ENCODE data around the gene FGF5. TPM values are rescaled to one million over a fixed set of nuclear protein-coding genes. Genes with fewer than 3 reads are reported as not detected.
A peak's percentile ranks its signal among the peaks of the same experiment; 100 is the strongest.

FGF5 gene
- total RNA-seq, 1 donor from 2014 or later = 5.8 TPM

DNA sequence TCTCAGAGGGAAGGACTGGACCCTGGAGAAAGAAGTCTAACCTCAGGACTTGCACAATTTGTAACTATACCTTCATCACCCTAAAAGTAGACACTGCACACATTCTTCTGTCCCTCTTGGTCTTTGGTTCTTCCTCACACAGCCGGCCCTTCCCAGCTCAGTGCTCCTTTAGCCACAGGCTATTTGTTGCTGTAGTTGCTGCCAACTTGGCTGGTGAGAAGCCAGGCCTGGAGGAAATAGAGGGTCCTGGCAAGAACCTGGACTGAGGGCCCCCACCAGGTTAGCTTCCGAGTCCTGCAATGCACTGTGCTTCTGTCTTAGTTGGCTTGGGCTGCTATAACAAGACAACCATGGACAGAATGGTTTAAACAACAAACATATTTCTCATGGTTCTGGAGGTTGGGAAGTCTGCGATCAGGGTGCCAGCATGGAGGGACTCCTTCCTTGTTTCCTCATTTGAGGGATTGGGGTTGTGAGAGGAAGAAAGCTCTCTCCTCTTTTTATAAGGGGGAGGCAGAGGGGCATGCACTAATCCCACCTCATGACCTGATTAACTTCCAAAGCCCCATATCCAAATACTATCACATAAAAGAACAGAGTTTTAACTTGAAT is 4.4 kb upstream of the FGF5 start:
- no peak for DNase-seq (ENCODE audit: low read depth)
- TF ChIP-seq CTCF (conservative IDR thresholded peaks at IDR 0.05; ENCODE audit: low read depth, low read length) = no peak
- H3K4me3 ChIP-seq (ENCODE audit: low read depth, low read length) = no peak overlapping the region

DNA sequence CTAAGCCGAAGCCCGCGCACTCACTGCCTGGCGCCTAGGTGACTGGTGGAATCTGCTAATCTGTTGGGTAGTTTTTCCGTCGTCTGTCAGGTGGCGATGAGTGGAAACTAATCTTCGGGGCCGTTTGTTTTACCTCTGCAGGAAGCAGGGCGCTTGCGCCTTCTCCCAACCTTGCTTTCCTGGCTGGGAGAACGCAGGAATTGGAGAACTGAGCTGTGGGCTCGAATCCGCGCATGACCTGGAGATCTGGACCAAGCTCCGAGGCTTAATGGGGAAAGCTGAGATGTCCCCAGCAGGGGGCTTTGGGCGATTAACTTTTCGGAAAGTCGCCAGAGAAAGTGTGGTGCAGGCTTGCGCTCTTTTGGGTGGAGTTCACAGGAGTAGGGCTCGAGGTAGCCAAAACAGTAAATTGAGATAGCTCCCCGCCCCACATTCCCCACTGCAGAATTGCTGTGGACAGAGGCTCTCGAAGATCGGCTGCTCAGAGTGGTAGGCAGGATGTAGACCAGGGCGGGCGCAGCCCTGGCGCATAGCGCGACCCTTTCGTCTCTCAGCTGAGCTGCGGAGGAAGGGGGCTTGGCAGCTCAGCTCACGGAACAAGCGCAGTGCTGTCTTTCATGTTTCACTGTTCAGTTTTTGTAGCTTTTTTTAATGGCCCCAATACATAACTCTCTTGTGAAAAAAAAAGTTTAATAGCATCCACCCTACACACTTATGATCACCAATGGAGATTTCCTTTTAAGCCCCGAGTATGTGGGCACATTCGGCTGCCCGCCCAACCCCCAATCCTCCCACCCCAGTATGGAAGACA is 2.7 kb upstream of the FGF5 start:
- DNase-seq (ENCODE audit: low read depth) = no peak
- TF ChIP-seq CTCF (conservative IDR thresholded peaks at IDR 0.05; ENCODE audit: low read depth, low read length) = no peak
- no peak overlapping the region for H3K4me3 ChIP-seq (ENCODE audit: low read depth, low read length)

GRCh38 chr4:80264352-80264647 is 2.2 kb upstream of the FGF5 start:
- DNase-seq (ENCODE audit: low read depth) = no peak
- TF ChIP-seq CTCF (conservative IDR thresholded peaks at IDR 0.05; ENCODE audit: low read depth, low read length) = no peak
- no peak overlapping the region for H3K4me3 ChIP-seq (ENCODE audit: low read depth, low read length)

- no peak for DNase-seq (ENCODE audit: low read depth)
- H3K4me3 ChIP-seq (ENCODE audit: low read depth, low read length) = peak overlapping the region; percentile 80
- no peak for TF ChIP-seq CTCF (conservative IDR thresholded peaks at IDR 0.05; ENCODE audit: low read depth, low read length)
These were observed 1.6 kb upstream of the FGF5 start for GRCh38 chr4:80264825-80265224.

- DNase-seq (ENCODE audit: low read depth) = peak; percentile 66
- TF ChIP-seq CTCF (conservative IDR thresholded peaks at IDR 0.05; ENCODE audit: low read depth, low read length) = no peak
These were observed 752 bp upstream of the FGF5 start for GRCh38 chr4:80265571-80266252.

DNA sequence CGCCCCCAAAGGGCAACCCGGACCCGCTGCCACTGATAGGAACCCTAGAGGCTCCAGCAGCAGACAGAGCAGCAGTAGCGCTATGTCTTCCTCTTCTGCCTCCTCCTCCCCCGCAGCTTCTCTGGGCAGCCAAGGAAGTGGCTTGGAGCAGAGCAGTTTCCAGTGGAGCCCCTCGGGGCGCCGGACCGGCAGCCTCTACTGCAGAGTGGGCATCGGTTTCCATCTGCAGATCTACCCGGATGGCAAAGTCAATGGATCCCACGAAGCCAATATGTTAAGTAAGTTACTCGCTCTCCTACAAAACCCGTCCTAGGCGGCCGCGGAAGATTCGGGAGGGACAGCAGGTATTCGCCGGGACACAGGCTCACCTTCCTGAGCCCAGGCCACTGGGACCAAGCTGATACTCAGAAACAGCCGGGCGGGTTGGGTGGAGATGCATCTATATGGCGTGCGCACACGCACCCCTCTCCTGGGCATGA is 477 bp downstream of the FGF5 start:
- TF ChIP-seq CTCF (conservative IDR thresholded peaks at IDR 0.05; ENCODE audit: low read depth, low read length) = no peak
- H3K4me3 ChIP-seq (ENCODE audit: low read depth, low read length) = peak overlapping the region; percentile 80
- DNase-seq (ENCODE audit: low read depth) = no peak

More at GRCh38 chr4:80265571-80266252, 752 bp upstream of the FGF5 start:
- H3K4me3 ChIP-seq (ENCODE audit: low read depth, low read length) = peak overlapping the region; percentile 80

Measured in epithelial cell of proximal tubule (primary cell).